Activated CD8-positive, alpha-beta memory T cell treated with anti-CD3 and anti-CD28 coated beads, Interleukin-2, amount 50 U/mL, for 4 hours (primary cell): ENCODE measurements around the gene TPRKB.
"Not testable (repeated sequence)": the region's sequence is repeated elsewhere in the genome, so short reads cannot be mapped to it uniquely, and the experiment has no call there.

Source experiments
- DNase-seq: peaks from one replicate; pipeline ENCODE4 v3.0.0-alpha.2; 2020

The TPRKB gene

GRCh38 chr2:73736378-73736777 lies 767 bp downstream of the TPRKB start:
- no peak for DNase-seq

- no peak for DNase-seq
These were observed 6.3 kb downstream of the TPRKB start for GRCh38 chr2:73730810-73731209.

DNA sequence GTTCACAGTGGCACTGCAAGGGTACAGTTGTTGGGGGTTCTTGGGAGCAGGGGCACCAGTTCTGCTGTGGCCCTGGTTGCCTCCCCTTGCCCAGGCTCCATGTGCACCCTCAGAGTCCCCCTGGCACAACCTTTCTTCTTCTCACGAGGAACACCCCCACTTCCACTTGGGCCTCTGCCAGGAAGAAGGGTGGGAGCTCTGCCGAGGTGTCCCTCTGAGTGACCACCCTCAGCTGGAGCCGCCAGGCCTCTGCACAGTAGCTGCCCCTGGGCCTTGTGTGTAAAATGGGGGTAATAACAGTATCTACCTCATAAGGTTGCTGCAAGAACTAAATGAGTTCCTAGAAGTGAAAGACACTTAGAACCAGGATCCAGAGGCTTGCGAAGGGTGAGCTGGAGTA lies 8.4 kb downstream of the TPRKB start:
- DNase-seq = no peak

DNA sequence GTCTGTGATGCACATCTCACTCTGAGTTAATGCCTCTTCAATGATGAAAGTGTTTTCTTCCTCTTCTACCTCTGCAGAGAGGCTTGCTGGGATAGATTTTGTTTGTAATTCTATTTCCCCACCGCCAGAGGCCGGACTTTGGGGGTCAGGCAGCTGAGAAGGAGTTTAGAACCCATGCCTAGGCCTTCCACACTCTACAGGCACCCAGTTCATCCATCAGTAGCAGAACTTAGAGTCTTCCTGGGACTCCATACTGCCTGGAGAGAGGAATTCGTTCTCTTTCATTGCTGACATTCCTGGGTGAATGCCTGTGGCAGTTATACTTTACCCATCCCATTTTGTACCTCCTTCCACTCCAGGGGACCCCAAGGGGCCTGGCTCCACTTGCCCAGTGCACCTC lies 9.1 kb downstream of the TPRKB start:
- no peak for DNase-seq

DNA sequence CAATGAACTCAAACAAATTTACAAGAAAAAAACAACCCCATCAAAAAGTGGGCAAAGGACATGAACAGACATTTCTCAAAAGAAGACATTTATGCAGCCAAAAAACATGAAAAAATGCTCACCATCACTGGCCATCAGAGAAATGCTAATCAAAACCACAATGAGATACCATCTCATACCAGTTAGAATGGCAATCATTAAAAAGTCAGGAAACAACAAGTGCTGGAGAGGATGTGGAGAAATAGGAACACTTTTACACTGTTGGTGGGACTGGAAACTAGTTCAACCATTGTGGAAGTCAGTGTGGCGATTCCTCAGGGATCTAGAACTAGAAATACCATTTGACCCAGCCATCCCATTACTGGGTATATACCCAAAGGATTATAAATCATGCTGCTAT lies 10.5 kb downstream of the TPRKB start:
- not testable (repeated sequence) for DNase-seq

- DNase-seq = no peak
These were observed 18.1 kb downstream of the TPRKB start for GRCh38 chr2:73718851-73719621.

- no peak for DNase-seq
These were observed 18.7 kb downstream of the TPRKB start for GRCh38 chr2:73718421-73718820.

- not testable (repeated sequence) for DNase-seq
These were observed 19.4 kb downstream of the TPRKB start for GRCh38 chr2:73717695-73718094.

GRCh38 chr2:73717251-73717606 lies 19.9 kb downstream of the TPRKB start:
- DNase-seq = no peak

DNA sequence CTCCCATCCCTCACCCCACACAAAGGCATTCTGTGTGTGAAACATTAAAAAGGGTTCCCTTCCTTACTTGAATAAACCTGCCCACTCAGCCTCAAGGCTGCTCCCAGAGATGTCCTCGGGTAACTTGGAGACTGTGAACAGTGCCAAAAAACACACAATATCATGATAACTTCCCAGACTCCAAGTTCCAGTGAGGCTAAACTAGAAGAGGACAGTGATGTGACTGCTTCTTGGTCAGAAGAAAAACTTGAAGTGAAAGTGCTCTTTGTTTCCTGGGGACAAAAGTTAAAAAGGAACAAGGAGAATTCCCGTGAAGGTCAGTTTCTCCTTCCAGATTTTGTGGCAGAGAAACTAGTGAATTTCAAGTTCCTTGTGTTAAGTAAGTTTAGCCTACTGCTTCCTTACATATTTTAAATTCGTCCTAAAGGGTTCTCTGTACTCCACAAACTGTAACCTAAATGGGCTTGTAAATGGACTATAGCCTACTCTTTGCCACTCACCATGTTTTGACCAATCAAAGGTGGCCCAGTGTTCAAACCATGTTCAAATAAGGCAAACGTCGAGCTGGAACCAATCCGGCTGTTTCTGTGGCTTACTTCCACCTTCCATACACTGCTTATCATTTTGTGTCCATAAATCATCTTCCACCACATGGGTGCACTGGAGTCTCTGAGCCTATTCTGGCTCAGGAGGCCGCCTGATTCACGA lies 20.4 kb downstream of the TPRKB start:
- no peak for DNase-seq

GRCh38 chr2:73714091-73714490 lies 23.1 kb downstream of the TPRKB start:
- DNase-seq = no peak

DNA sequence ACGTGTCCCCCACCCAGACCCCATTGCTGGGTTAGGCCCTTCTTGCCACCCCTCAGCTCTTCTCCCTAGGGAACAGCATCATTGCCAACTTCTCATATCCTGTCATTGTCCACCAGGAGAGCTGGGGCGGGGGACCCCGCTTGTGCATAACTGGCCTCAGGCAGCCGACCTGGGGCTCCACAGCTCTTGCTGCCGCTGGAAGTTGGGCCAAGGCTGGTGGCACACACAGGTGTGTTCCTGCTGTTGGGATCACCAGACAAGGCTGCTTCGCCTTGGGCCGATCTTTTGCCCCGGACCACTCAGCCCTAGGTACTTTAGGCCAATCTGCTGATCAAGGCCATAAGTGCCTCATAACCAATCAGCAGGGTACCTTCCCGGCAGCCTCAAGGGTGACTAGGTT lies 28.6 kb downstream of the TPRKB start:
- no peak for DNase-seq

- no peak for DNase-seq
These were observed 29.5 kb downstream of the TPRKB start for GRCh38 chr2:73707636-73708035.

GRCh38 chr2:73707058-73707457 lies 30.1 kb downstream of the TPRKB start:
- DNase-seq = no peak

DNA sequence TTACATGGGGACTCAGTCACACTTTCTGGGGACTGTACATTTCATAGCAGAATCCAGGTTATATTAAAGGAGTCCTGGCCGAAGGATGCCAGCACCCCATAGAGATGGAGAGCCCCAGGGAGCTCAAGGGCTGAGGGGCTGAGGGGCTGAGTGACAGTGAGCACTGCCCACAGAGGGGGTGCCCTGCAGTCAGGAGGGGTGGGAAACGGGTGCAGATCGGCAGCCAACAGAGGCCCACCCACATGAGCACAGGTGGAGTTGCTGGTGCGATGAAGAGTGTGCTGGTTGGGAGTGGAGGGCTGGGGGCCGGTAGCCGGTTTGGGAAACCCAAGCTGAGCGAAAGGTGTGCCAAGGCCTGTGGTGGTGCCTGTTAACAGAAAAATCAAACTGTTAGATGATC lies 32.1 kb downstream of the TPRKB start:
- DNase-seq = no peak

GRCh38 chr2:73704285-73704684 lies 32.9 kb downstream of the TPRKB start:
- DNase-seq = no peak

DNA sequence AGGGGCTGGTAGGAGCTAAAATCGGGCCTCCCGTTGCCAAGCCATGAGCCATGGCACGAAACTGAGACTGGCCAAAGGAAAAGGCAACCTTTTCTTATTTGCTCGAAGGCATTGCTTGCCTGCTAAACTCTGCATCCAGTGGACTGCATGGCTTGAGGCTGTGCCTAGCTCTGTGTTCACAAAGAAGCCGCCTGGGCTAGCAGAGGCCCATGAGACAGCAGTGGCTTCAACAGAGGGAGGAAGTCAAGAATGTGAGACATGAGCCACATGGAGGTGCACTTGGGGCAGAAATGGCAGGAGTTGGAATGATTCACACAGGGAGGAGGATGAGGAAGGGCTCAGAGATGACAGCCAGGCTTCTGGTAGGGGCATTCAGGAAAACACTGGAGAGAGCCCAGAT lies 33.5 kb downstream of the TPRKB start:
- DNase-seq = no peak

- not testable (repeated sequence) for DNase-seq
These were observed 34.2 kb downstream of the TPRKB start for GRCh38 chr2:73702852-73703493.

- no peak for DNase-seq
These were observed 35.0 kb downstream of the TPRKB start for GRCh38 chr2:73701968-73702665.

- DNase-seq = not testable (repeated sequence)
These were observed 35.7 kb downstream of the TPRKB start for GRCh38 chr2:73701448-73701765.

- DNase-seq = no peak
These were observed 36.3 kb downstream of the TPRKB start for GRCh38 chr2:73700661-73701447.

DNA sequence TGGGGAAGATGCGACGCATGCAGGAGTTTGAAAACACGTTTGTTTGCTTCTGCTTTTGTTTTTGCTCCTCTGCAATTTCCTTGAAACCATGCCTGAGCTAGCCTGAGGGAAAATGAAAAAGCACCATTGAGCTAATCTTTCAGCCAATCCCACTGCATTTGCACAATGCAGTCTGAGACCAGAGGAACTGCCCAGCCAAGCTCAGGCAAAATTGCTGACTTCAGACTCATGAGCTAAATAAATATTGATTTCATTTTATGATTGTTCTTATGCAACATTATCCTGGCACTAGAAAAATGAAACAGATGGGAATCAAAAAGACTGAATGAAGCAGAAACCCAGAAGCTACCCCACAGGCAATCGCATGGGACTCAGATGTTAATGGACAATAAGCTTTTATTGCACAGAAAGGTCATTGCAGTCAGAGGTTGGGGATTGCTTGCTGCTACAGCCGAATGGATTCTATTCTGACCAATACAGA lies 37.0 kb downstream of the TPRKB start:
- DNase-seq = no peak

- DNase-seq = no peak
These were observed 37.7 kb downstream of the TPRKB start for GRCh38 chr2:73699437-73699836.
